Activated naive CD8-positive, alpha-beta T cell treated with anti-CD3 and anti-CD28 coated beads, Interleukin-2, amount 50 U/mL, for 16 hours (primary cell): ENCODE data around the gene NUAK1.

Source experiments
- DNase-seq: peaks from one replicate; pipeline ENCODE4 v3.0.0-alpha.2; 2020; ENCODE audit warnings: low read depth, low spot score

NUAK1 gene

DNA sequence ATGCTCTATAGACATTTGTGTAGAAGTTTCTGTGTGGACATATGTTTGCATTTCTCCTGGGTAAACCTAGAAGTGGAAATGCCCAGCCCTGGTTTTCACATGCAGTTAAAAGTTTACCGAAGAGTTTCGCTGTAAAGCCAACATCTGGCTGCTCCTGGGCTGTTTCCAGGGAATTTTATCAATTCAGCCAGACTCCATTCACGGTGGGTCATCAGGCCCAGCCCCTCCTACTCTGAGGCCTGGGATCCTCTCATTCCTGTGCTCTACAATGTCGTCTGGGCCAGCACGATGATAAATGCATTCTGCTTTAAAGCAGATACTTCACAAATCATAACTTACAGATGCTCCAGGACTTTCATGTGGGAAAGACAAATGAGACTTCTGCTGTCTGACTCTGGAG is 7.1 kb downstream of the NUAK1 start:
- DNase-seq: no peak

DNA sequence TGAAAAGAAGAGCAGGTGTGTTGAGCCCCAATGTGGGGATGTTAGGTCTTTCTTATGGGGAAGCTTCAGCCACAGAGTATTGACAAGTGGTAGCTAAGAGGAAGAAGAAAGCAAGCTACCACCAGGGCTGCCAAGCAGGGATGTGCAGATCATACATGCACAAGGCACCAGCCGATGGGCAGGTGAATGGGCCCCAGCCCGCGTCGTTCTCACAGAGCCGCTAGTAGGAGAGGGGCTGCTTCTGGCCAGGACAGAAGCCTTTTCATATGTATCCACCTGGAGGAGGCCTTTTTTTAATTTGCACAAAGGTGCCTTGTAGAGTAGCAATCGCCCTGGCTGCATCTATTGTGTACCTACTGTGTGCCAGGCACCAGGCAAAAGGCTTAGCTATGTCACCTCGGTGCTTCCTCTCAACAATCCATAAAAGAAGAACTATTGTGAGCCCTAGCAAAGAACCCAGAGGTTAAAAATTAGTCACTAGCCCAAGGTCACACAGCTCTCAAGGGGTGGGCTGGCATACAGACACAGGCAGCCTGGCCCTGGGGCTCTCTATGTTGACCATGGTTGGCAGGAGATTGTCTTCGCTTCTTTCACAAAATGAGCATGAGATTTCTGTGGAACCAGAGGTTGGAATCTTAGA is 8.2 kb downstream of the NUAK1 start:
- DNase-seq: no peak

DNA sequence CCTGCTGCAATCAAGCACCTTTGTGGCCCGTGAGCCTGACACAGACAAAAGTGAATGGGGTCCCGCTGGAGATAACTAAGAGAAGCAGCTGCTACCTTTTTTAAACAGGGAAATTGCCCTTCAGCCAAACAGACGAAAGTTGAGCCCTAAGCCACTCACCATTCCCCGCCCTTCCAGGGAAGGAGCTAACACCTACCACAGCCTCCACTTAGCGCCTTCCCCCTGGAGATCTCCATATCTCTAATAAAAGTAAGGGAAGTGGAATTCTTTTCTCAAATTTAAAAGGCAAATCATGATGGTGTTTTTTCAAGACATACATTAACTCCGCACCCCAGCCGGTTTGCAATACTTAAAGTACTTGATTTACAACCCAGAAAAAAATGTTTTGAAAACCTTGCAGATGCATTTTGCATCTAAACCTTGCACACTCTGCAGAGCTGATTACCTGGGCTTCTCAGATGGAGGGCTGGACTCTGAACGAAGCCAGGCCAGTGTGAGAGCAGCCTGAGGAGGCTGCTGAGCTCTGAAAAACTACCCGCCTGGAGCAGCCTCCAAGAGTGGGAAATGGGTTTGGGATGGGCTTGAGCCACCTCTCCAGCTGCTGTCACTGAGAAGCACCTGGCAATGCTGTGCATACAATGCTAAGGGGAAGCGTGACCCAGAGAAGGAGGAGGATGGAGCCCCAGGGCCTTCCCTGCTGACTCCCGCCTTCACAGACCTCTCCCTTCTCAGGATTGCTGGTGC is 10.0 kb downstream of the NUAK1 start:
- no peak for DNase-seq

DNA sequence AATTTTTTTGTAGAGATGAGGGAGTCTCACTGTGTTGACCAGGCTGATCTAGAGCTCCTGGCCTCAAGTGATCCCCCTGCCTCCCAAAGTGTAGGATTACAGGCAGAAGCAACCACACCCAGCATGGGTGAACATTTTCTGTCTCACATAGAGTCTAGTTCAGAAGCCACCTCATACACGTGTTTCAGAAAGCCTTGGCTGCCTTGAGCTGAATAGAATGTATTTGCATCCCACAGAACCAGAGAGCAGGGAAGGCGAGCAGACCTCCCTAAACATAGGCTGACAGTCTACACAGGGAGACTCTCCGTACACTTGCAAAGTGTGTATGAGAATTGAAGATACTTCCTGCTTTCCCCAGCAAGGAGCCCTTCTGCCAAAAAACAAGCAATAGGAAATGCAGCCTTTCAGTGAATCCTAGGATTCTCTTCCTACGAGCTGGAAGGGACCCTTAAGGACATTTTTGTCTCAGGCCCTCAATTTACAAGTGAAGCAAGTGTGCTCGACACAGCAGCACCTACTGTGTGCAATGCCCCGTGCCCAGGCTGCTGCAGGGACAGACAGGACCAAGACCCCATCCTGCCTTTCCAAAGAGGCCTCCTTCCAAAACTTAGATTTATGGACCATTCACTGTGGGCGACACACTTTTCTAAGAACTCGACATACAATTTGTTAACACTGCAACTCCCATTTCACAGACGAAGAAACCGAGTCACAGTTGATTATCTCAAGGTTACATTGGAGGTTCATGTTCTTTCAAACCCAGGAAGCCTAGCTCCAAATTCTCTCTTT is 11.2 kb downstream of the NUAK1 start:
- no peak for DNase-seq

DNA sequence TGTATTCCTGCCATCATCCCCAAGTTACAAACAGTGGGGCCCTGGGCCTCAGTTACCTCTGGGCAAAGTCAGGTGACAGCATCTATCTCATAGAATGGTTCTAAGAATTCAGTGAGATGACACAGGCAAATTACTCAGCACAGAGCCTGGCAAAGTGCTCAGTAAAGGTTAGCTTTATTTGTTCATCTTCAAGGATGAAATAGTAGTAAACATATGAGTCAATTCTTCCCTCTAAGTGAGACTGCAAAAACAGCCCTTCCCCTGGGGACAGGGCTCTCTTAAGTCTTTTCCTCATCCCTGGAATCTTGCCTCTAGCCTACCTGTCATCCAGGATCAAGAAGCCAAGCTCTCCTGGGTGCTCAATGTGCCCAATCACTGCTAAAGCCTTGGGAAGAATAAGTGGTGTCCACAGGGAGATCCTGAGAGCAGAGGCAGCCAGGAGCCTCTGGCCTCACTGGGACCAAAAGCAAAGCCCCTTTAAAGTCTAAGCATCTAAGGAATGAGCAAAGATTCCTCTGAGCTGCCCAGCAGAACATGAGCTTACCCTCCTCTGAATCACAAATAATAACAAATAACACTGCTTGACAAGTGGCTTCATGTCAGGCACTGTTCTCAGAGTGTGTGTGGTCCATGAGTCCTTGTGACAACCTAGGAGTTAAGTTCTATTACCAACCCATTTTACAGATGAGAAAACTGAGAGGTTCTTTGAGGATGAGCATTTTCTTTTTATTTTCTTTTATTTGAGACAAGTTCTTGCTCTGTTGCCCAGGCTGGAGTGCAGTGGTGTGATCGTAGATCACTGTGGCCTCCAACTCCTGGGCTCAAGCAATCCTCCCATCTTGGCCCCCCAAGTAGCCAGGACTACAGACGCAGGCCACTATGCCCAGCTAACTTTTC is 12.1 kb downstream of the NUAK1 start:
- no peak for DNase-seq

DNA sequence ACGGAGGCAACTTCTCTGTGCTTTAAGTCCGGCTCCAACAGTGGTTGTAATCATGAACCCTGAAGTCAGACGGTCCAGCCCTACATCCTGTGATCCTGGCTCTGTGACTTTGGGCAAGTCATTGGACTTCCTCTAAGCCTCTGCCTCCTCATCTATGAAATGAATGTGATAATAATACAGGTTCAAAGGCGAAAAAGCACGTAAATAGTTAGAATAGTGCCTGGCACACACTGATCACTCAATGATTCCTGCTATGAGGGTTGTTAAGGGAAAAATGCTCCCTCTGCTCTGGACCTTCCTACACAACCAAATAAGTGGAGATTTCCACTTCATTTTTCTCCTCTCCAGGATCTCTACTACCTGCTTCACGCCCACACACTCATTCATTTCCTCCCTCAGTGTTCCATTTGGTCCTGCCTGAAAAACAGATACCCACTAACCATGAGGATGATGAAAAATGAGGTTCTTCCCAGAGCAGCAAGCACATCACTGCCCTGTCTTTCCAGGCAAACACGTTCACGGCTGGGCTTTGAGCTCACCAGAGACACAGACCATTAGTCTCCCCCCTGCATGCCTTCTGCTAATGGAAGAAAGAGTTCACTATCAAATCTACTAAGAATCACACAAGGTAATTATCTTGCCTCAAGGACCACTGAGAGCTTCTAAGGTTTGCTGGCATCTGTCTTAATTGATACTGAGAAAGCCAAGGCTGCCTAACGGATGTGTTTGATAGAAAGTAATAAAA is 13.2 kb downstream of the NUAK1 start:
- DNase-seq: no peak

DNA sequence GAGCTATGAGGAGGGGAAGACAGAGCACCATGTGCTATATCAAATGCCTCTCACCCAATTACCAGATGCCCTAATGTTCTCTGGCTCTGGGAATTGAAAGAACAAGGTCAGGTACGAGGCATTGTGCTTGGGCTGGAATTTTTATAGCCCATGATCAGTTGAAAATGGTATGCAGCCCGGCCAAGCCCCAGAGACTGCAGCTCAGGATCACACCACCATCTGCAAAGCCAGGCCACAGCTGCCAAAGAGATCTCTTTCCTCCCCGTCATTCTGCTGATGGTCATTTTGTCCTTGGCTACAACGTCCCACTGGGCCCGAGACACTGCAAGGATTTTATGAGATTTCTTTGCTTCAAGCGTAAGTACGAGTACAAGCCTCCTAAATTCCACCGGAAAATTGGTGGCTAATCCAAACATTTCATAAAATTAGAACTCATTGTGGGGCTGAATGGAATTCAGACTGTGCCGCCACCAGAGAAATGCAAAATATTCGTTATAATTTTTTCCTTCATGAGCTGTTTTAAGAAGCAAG is 15.1 kb downstream of the NUAK1 start:
- DNase-seq: no peak

DNA sequence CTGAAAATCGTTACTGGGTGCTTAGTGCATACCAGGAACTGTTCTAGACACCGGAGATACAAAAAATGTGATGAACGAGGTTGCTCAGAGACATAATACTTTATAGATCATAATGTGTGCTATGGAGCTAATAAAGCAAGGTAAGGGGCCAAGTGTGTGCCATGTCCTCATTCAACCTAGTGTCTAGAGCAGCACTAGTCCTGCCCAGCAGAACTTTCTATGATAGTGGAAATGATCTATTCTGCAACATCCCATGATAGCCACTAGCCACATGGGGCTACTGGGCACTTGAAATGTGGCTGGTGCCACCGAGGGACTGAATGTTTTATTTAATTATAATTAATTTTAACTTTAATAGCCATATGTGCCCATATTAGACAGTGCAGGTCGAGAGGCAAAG is 15.6 kb downstream of the NUAK1 start:
- DNase-seq: no peak

DNA sequence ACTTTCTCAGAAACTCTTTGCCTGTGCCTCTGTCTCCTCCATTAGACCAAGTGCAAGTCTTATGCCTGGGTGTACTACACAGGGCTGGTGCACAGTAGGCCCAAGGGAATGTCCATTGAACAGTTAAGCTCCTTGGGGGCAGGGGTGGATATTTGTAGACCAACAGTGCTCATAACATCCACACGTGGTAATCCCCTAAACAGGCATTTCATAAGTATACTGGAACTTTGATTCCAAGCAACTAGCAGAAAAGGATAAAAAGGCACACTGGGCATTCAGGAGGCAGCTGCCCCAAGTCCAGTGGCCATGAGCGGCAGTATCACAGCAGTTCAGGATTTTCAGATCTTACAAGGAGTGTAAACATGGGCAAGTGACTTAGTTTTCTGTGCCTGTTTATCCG is 16.8 kb downstream of the NUAK1 start:
- DNase-seq: no peak

DNA sequence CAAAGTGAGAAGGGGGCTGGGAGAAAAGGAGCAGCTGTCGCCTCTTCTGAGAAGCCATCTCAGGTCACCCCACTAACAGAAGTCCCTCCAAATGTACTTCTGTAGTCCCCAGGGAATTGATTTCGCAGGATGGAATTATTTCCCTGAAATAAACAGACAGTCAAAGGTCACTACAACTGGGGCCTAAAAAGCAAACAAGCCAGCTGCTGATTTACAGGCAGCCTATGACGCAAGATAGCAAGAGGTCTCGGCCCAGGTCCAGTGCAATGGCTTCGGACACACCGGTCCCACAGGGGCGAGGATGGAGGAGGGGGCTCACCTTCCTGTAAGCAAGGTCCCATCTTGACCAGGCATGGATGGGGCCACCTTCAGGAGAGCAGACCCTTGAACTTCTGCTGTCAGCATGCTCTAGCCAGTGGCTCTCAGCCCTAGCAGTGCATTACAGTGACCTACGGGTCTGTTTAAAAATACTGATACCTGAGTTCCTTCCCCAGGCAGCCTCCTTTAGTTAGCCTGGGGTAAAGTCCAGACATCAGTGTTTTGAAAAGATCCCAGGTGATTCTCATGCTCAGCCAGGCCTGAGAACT is 18.1 kb downstream of the NUAK1 start:
- no peak for DNase-seq

DNA sequence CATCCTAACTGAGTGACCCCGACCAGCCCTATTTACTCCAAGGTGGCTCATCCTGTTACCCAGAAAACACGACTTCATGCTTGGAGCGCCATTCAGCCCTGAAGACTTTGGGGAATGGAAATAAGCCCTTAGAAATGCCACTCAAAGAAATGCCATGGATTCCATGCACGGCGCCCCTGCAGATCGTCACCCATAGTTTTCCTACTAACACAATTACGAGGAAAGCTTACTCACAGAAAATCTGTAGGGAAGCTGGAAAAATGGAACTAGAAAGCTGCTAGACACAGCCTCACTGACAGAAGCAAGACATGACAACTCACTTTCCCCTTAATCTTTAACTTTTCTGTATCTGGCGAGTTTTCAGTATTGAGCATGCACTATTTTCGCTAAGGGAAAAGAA is 19.5 kb downstream of the NUAK1 start:
- DNase-seq: no peak

DNA sequence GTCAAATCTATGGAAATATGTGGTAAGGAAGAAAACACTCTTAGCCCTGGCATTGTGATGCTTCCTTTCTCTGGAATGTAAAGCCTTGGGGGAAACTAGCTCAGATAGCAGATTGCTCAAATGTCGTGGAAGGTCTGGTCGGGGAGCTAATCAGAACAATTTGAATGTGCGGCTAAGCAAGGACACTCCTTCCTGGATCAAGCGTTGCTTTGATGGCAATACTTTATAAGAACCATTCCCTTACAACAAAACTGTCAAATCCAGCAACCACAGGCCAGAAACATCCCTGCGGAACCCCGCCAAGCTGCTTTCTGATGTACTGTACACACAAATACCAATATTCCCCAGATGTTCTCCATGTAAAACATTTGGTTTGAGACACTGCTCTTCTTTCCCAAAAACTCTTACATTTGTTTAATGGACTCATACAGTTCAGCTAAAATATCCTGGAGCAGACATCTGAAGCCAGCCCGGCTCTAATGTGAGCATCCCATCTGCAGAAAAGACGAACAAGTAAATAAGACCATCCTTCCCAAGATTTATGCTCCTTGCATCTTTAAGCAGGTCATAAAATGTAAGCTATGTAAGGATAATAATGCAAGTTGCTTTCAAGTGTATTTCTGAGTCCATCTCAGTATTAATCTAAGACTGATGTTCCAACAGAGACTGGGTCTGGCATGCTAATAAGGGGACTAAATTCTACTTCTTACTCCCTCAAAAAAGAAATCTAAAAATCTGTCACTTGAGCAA is 20.2 kb downstream of the NUAK1 start:
- no peak for DNase-seq

DNA sequence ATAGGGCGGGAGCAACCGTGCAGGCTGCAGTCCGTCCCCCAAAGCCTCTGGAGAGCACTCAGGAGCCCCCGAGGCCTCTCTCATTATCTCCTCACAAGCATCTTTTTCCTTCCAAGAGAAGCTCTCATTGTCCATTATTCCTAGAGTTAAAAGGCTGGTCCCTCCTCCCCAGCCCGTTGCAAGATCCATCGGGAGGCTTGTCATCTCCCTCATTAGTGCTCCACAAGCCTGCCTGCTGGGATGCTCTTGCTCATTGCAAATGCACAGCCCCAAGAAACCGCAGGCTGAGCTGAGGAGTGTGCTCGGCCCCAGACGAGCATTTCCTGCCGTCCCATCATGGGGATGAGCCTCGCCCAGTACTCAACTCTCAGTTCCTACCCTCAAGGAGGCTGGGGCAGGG is 23.3 kb downstream of the NUAK1 start:
- no peak for DNase-seq

DNA sequence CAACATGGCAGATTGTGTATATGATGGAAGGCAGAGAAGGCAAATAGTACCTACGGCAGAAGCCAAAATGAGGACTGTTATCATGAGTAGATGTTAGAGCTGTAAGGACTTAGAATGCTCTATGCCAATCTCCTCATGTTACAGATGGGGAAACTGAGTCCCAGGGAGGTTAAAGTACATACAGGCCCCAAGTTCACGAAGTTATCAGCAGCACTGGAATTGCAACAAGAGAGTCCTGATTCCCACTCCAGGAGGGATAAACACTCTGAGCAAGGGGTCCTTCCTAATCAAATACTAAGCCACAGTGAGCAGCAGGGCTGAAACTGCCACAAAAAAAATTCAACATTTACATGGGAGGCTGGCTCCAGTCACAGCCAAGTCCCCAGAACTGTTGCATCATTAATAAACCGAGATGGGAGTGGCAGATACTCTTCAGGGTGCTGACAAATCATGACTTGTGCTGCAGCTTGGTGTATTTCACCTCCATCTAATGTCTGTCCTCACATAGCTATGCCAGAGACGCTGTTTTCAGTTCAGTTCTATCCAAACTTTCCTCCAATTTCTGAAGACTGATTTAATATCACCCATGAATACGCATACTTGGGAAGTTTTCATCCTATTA is 24.2 kb downstream of the NUAK1 start:
- DNase-seq: no peak

DNA sequence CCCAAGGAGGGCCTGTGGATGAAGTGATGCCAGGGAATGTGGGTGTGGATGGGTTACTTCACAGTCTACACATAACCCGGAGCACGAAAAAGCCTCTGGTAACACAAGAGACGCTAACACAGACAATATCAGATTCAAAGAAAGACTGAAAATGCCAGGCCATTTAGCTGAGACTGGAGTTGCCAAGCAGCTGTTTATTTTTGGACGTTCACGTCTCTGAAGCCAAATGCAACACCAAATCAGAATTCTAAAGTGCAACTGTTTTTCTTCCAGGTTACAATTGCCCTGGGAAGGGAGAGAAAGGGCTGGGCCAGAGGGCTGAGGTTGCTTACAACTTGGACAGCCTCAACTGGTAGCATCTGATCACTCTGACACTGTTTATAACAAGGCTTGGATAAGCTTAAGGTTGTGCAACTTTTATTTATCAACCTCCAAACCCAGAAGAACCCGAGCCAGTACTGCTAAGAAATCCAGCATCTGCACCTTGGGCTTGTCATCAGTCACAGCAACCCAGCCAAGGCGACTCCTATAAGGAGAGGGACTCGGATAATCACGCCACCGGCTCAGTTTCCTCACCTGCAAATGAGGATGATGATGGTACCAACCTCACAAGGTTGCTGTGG is 24.8 kb downstream of the NUAK1 start:
- no peak for DNase-seq

DNA sequence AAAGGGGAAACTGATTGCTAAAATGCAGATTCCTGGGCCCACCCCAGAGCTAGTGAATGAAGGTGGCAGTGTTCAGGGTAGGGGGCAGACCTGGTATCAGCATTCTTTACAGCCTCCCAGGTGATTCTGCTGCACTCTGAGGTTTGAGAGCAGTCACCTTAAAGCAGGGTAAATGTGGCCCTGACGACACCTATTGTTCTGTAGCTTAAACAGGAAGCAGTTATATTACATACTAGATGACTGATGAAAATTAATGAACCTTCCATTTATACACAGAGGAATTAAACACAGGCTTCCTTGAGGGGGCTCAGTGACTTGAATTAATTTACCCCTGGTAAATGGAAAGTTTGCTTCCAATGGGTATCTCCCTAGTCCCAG is 25.3 kb downstream of the NUAK1 start:
- no peak for DNase-seq

DNA sequence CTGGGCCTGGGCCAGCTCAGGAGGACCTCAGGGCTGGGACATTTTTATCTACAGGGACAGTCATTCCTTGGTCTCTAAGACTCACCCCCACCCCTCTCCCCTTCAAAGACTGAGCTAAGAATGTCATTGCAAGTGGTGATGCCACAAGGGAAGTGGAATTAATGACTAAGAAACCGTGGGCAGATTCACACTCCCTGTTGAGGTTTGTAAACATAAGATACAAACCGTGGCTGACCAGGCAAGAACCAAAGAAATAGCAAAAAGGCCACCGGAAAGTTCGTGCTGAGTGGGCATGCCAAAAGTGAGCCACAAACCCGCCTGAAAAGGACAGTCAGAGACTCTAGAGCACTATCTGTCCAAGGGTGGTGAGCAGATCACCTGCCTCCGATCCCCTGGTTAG is 25.7 kb downstream of the NUAK1 start:
- no peak for DNase-seq

DNA sequence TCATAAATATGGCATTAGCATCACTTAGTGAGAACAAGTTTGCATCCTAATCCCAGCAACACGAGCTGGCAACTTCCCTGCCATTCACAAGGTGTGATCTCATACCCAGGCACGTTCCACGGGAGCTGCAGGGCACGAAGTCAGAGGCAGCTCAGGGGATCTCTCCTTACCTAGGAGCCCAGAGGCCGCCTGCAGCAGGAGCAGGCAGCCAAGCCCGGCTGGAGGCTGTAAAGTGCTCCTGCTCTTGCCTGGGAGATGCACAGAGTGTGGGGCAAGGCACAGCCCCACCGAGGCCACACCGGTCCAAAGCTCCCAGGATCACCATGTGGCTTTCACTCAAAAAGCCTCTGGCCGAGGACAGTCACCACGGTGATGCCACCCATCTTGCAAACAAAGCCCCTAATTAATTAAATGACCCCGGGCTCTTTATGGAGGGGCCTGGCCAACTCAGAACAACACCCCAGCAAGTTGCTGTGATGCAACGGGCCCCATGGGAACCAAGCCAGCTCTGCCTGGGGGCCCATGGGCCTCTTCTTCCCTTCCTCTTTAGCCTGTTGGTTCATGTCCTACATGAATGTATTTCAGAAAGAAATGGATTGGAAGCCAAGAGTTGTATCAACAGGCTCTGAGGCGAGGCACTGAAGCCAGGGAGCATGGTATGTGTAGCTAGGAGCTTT is 26.5 kb downstream of the NUAK1 start:
- DNase-seq: no peak
